NCI-H2081 treated with DMSO at 0.1 percent for 48 hours (cell line): Measurements from ENCODE around the gene CD81.

Experiments used
- DNase-seq: peaks from one replicate; lab custom pipeline; 2025; lab: John Stamatoyannopoulos, UW

The CD81 gene

DNA sequence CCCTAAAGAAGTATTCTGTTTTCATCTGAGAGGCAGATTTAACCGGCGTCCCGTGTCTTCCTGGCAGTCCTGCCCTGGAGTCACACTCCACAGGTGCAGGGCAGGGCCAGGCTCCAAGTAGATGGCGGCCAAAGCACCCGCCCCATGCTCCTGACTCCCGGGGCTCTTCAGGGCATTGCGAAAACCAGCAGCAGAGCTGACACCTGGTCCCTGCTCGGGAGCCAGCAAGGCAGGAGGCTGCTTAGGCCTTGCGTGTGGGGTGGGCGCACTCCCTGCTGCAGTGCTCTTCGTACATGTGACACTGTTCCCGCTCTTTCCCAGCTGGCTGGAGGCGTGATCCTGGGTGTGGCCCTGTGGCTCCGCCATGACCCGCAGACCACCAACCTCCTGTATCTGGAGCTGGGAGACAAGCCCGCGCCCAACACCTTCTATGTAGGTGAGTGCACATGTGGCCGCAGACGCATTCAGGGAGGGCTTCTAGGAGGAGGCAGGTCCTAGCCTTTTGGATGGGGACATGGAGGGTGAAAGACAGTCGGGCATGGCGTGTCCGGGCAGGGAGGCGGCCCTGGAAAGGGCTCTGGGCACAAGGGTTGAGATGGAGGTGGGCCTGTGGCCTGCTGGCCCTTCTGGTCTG, 13.1 kb downstream of the CD81 start:
- no peak for DNase-seq

DNA sequence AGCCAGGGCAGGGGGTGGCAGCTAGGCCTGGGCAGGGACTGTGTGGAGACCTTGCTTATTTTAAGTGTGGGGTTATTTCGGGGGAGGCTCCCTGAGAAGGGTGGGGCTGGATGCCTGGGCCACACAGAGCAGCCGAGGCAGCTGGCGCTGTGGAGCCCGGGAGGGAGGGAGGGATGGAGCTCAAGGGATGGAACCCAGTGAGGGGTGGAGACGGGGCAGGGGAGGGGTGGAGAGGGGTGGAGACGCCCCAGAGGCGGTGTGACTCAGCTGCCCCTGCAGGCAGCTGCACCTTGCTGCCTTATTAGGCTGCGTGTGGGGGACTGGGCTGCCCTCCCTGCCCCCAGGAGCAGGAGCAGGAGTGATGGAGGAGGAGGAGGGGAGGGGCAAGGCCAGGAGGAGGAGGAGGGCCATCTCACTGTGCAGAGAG, 13.6 kb downstream of the CD81 start:
- no peak for DNase-seq

DNA sequence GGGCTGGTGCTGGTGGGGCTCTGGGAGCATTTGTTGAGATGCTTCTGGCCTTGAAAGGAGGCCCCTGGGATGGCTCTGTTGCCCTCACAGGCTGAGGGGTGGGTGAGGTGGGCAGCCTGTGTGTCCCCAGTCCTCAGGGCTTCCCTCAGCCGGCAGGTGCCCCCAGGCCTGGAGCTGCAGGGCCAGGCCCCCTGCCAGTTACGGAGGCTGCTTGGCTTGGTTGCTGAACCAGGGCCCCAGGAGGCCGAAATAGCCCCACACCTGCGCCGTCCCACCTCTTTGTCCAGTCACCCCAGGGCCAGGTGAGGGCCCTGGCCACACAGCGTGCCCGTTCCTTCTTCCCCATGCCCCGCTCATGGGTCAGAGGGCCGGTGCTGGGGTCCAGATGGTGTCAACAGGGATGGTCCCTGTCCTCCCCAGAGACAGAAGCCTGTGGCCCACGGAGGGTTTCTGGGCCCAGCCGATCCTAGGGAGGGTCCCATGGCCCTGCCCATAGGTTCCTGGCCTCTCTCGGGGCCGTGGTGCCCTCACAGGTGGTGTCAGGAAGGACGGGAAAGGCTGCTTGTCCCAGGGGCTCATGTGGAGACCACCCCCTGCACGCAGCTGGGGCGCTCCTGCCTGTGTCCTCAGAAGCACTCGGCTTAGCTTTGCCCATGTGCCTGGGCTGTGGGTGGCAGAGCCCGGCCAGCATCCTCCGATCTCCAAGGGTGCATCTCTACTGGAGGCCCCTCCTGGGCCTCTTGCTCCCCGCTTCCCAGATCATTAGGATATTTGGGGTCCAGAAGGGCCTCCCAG, 14.3 kb downstream of the CD81 start:
- no peak for DNase-seq

- DNase-seq, result no peak
These were observed 15.3 kb downstream of the CD81 start for GRCh38 chr11:2392241-2392959.

- DNase-seq, result no peak
These were observed 16.2 kb downstream of the CD81 start for GRCh38 chr11:2393111-2393868.

DNA sequence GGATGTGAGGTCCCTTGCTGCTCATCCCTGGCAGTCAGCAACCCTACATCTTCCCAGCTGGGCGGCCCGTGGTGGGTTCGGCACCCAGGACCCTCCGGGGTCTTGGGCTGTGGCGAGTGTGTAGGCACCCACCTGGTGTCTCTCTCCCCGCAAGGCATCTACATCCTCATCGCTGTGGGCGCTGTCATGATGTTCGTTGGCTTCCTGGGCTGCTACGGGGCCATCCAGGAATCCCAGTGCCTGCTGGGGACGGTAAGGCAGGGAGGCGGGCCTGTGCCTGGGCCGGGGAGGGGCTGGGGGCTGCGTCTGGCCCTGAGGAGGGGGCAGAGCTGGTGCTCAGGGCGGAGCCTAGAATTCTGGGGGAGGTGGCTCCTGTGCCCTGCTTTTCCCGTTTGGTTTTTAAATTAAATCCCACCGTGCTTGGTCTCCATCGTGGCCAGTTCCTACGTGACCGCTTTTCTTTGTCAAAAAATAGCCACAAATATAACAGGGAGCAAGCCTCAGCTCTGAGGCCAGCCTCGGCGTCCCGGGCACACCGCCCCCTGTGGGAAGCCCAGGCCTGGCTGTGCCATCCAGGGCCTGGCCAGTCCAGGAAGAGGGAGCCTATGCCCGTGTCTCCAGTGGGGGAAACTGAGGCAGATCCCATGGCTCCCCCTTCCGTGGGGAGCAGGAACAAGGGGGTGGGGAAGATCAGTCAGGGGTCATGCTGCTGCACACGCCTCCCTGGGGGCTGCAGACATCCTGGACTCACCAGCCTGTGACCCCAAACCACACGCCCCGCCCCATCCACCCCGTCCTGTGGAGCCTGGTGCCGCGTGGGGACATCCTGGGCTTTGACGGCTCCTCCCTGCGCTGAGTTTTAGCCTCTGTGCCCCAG, 17.1 kb downstream of the CD81 start:
- no peak for DNase-seq

GRCh38 chr11:2394818-2395105, 17.7 kb downstream of the CD81 start:
- DNase-seq, result no peak

DNA sequence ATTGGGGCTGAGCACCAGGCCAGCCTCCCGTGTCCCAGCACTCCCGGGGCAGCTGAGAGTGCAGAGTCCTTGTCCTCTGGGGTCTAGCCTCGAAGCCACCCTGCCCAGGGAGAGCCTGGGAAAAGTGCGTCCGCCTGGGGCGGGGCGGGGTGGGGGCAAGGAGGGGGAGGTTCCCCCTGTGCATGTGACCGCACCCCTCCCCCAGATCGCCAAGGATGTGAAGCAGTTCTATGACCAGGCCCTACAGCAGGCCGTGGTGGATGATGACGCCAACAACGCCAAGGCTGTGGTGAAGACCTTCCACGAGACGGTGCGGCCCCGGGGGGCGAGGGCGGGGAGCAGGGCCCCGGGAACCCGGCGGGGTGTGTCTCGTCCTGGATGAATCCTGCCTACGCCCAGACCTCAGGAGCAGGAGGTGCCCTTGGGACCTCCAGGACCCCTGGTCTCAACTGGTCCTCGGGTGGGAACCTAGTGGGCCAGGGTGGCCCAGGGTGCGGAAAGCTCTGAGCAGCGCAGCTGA, 18.2 kb downstream of the CD81 start:
- no peak for DNase-seq

GRCh38 chr11:2395856-2396255, 18.7 kb downstream of the CD81 start:
- DNase-seq, result no peak

- no peak for DNase-seq
These were observed 19.4 kb downstream of the CD81 start for GRCh38 chr11:2396471-2396870.

DNA sequence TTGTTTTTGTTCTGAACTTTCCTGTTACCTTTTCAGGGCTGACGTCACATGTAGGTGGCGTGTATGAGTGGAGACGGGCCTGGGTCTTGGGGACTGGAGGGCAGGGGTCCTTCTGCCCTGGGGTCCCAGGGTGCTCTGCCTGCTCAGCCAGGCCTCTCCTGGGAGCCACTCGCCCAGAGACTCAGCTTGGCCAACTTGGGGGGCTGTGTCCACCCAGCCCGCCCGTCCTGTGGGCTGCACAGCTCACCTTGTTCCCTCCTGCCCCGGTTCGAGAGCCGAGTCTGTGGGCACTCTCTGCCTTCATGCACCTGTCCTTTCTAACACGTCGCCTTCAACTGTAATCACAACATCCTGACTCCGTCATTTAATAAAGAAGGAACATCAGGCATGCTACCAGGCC, 19.9 kb downstream of the CD81 start:
- no peak for DNase-seq

DNA sequence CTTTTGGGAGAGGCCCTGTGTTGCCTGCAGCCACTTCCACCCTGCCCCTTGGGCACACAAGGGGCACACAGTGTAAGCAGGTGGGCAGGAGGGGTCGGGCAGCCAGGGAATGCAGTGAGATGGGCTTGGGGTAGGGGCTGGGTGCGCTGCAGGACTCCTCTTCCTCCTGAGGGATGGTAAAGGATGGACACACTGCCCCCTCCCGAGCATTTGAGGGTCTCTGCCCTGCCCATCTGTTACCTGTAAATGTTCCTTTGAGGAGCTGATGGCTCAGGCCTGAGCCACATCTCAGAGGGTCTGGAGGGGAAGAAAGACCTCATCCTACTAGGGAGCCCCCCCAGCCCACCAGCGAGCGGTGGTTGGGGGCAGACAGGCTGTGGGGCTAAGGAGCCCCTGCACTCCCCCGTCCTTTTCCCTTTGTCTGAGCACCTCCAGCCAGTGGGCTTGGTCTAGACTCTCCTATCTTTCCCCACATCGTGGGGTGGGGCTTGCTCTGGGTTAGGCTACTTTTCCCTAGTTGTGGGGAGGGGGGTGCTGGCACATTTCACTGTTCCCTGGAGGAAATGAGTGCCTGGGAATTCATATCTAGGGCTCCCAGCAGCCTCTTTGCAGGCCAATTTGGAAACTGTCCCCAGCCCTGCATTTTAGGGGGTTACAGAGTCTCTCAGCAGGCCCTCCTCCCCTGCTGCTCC, 21.7 kb downstream of the CD81 start:
- no peak for DNase-seq

DNA sequence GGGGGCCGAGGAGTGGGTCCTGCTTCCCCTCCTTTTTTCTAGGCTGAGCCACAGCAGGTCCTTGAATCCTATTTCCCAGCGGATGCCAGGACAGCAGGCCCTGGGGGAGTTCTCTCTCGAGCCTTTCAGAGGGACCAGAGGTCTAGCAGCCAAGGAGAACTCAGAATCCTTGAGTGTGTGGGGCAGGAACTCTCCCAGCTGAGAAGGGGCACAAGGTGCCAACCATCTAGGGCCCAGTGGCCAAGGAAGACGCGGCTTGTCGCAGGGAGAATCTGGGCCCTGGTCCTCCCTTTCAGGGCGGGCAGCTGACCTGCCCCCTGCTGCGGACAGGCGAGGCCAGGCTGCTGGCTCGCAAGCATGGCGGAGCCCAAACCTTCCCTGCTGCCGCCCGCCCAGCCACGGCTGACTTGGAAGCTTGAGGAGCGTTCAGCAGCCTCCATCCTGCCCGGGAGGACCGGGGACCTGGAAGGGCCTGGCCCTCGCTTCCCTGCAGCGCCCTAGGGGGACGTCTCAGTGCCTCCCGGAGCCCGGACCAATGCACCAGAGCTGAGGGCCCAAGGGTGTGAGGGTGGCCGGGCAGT, 22.5 kb downstream of the CD81 start:
- no peak for DNase-seq

DNA sequence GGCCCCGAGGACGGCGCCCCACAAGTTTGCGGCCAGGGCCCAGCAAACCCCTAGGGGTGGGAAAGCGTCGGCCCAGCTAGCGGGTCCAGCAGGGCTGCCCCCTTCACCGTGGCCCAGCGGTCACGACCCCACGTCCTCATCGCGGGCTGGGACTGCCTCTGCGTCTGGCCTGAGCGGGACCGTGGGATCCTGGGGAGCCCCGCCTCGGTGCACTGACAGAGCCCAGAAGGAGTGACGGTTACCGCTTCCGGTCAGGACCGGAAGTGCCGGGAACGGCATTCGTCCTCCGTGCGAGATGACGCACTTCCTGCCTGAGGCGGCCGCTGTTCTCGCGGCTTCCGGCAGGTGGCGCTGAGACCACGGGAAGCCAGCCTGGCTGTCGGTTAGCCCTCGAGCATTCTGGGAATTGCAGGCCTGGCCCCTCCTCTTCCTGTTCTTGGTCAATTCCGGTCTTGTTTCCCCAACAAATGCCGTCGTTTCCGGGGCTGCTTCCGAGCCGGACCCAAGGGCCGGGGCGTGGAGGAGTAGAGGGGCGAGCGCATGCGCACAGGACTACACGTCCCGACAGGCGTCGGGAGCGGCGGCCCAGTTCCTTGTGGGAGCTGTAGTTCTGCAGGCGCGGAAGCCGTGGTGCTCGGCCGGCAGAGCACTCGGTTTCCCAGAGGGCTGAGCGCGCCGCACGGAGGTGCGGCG, 23.1 kb downstream of the CD81 start, which contains the start of gene TSSC4:
TSSC4 (plus strand) TSS at position 682 of the 693 bp plus-strand sequence. CDS start 1,884 bp downstream, outside the sequence.
- DNase-seq, result peak; percentile 97

GRCh38 chr11:2400762-2401435, 23.8 kb downstream of the CD81 start:
- DNase-seq, result no peak

- DNase-seq, result no peak
These were observed 24.4 kb downstream of the CD81 start for GRCh38 chr11:2401436-2401984.

GRCh38 chr11:2402106-2402505, 25.0 kb downstream of the CD81 start:
- DNase-seq, result no peak

- no peak for DNase-seq
These were observed 26.0 kb downstream of the CD81 start for GRCh38 chr11:2402890-2403645.
